Measurements from ENCODE around the gene SGSH.

DNA sequence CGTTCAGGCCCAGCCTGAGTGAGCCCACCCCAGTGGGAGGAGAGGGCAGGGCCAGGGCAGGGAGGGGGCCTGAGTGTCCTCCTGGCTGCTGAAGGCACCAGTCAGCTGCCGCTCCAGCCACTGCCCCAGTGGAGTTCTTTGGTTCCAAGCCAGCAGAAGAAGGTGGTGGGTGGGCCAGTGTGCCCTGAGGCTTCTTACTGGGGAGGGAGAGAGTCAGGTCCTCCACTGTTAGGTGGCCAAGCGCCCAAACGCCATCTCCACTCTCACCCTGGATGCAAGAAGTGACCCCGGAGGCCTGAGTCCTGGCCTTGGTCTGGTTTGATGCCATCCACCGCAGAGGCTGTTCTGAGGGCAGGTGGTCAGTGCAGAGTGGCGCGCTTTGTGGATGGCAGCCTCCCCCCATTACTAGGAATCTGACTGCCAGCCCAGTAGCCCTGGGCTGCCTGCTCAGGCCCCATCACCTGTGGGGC, 42.7 kb upstream of the SGSH start:
- TF ChIP-seq, protein P1, sequence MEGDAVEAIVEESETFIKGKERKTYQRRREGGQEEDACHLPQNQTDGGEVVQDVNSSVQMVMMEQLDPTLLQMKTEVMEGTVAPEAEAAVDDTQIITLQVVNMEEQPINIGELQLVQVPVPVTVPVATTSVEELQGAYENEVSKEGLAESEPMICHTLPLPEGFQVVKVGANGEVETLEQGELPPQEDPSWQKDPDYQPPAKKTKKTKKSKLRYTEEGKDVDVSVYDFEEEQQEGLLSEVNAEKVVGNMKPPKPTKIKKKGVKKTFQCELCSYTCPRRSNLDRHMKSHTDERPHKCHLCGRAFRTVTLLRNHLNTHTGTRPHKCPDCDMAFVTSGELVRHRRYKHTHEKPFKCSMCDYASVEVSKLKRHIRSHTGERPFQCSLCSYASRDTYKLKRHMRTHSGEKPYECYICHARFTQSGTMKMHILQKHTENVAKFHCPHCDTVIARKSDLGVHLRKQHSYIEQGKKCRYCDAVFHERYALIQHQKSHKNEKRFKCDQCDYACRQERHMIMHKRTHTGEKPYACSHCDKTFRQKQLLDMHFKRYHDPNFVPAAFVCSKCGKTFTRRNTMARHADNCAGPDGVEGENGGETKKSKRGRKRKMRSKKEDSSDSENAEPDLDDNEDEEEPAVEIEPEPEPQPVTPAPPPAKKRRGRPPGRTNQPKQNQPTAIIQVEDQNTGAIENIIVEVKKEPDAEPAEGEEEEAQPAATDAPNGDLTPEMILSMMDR (conservative IDR thresholded peaks at IDR 0.05 in 1 of 2, IDR thresholded peaks at IDR 0.05 in 1 of 2; ENCODE audit: extremely low read depth in 1 of 2, insufficient read depth in 1 of 2, low read depth in 1 of 2, low read length in 2 of 2) = no peak
- TF ChIP-seq EZH2 (IDR thresholded peaks at IDR 0.05; ENCODE audit: borderline replicate concordance, low read length) = no peak

Measured in mammary epithelial cell (primary cell).